GM23248 (cell line): ENCODE results near the gene FAT1. TPM values are rescaled to one million over a fixed set of nuclear protein-coding genes. Genes with fewer than 3 reads are reported as not detected.

ENCODE experiments used
- DNase-seq: peaks from one replicate; pipeline ENCODE4 v3.0.0-alpha.2; 2015
- H2AFZ ChIP-seq: fragments of 200-600 bp; sonication (generic); 2 replicates; pipeline ENCODE4 v1.6.1; 2016; ENCODE audit warnings: antibody characterized with exemption
- H3F3A ChIP-seq: fragments of 200-600 bp; sonication (generic); 2 replicates; pipeline ENCODE4 v1.6.1; 2016; ENCODE audit warnings: mild to moderate bottlenecking, antibody characterized with exemption, mixed run types; ENCODE audit not compliant: insufficient read depth
- H3K27ac ChIP-seq: fragments of 200-600 bp; sonication (generic); 2 replicates; pipeline ENCODE4 v1.5.1; 2016; ENCODE audit warnings: mild to moderate bottlenecking
- H3K27me3 ChIP-seq: fragments of 200-600 bp; sonication (generic); replicated peaks from 2 replicates; pipeline ENCODE4 v1.6.1; 2016; ENCODE audit warnings: mild to moderate bottlenecking; ENCODE audit not compliant: insufficient read depth
- H3K36me3 ChIP-seq: fragments of 200-600 bp; sonication (generic); 2 replicates; pipeline ENCODE4 v1.6.1; 2016; ENCODE audit warnings: low read depth, mild to moderate bottlenecking
- H3K4me1 ChIP-seq: fragments of 200-600 bp; sonication (generic); 2 replicates; pipeline ENCODE4 v1.6.1; 2016; ENCODE audit warnings: mild to moderate bottlenecking; ENCODE audit not compliant: insufficient read depth
- H3K4me2 ChIP-seq: fragments of 200-600 bp; sonication (generic); one replicate; pipeline ENCODE4 v1.6.1; 2016; ENCODE audit warnings: mild to moderate bottlenecking; ENCODE audit not compliant: unreplicated experiment
- H3K4me3 ChIP-seq: fragments of 200-600 bp; sonication (generic); 2 replicates; pipeline ENCODE4 v1.5.1; 2016; ENCODE audit warnings: mild to moderate bottlenecking
- H3K79me2 ChIP-seq: fragments of 200-600 bp; sonication (generic); 2 replicates; pipeline ENCODE4 v1.6.1; 2016; ENCODE audit warnings: mild to moderate bottlenecking; ENCODE audit not compliant: insufficient read depth
- H3K9ac ChIP-seq: fragments of 200-600 bp; sonication (generic); 2 replicates; pipeline ENCODE4 v1.6.1; 2016; ENCODE audit warnings: mild to moderate bottlenecking
- H3K9me2 ChIP-seq: fragments of 200-600 bp; sonication (generic); 2 replicates; pipeline ENCODE4 v1.6.1; 2016; ENCODE audit warnings: mixed run types, mild to moderate bottlenecking, moderate library complexity; ENCODE audit not compliant: insufficient read depth
- H3K9me3 ChIP-seq: fragments of 200-600 bp; sonication (generic); one replicate; pipeline ENCODE4 v1.6.1; 2017; ENCODE audit warnings: low read depth
- H4K20me1 ChIP-seq: fragments of 200-600 bp; sonication (generic); 2 replicates; pipeline ENCODE4 v1.6.0; 2016; ENCODE audit not compliant: insufficient read depth
- EZH2 ChIP-seq: fragments of 200-600 bp; sonication (generic); IDR thresholded peaks from 2 replicates; pipeline ENCODE4 v1.6.1; 2018; ENCODE audit warnings: antibody characterized with exemption, mild to moderate bottlenecking; ENCODE audit not compliant: insufficient read depth, poor library complexity, severe bottlenecking
- EZH2phosphoT487 ChIP-seq: fragments of 200-600 bp; sonication (generic); IDR thresholded peaks from 2 replicates; pipeline ENCODE4 v1.6.1; 2018; ENCODE audit warnings: antibody characterized with exemption, moderate library complexity, mild to moderate bottlenecking, low read depth; ENCODE audit not compliant: insufficient read depth
- WGBS, 2 experiments: methylation state at CpG; one replicate each; pipeline ENCODE4 v1.1.6; 2015 to 2017; ENCODE audit warnings: low lambda C conversion rate in 2 of 2, low coverage in 1 of 2; ENCODE audit errors: missing lambda C conversion rate in 2 of 2; 5-methylcytosine and 5-hydroxymethylcytosine counted together
- in situ Hi-C: fragments of 300-500 bp; cut with MboI; formaldehyde crosslinking; loops from 2 replicates; pipeline ENCODE4 v1.15.0; 2020
- polyA plus RNA-seq: library from polyadenylated mRNA; unstranded; fragments of >200 nt; fragmentation: Nextera tagmentation; extraction: Ambion mirVana; gene quantifications from 2 replicates; pipeline ENCODE4 v1.2.1, GENCODE V29; 2016
- total RNA-seq: library from RNA; depleted of rRNA; stranded (reverse); fragments of >200 nt; shearing (Covaris generic); gene quantifications from 2 replicates; pipeline ENCODE4 v1.2.3, GENCODE V29; 2014

Gene FAT1
- total and polyA plus RNA-seq, 2 experiments from 2014 or later = 53.3 to 250 TPM

GRCh38 chr4:186602978-186603377 is 120.7 kb downstream of the FAT1 start:
- Histone ChIP-seq H3K27me3 (no peaks in the 10 kb centered on the region), H3K9me2 (no peaks in the 10 kb centered on the region), H2AFZ (no peak overlapping the region), H3K9me3 (no peaks in the 10 kb centered on the region), H4K20me1 (no peaks in the 10 kb centered on the region), H3K4me2 (no peak overlapping the region), H3F3A (peaks cover 4% of the 10 kb centered on the region; the same call in 1 of the 2 replicates), H3K36me3 (peaks cover 63% of the 10 kb centered on the region), H3K27ac (no peak overlapping the region), H3K79me2 (0 out of 2 replicates have a peak, but pooled peaks cover 2% of the 10 kb centered on the region), H3K4me1 (no peaks in the 10 kb centered on the region), H3K4me3 (no peak overlapping the region), H3K9ac (no peak overlapping the region)
- DNase-seq = no peak
- WGBS, 2 experiments = 88 to 91% methylated on average over 9 of the region's 9 CpGs
- TF ChIP-seq EZH2phosphoT487 (no peak), EZH2 (no peak)
- in situ Hi-C loops = no loop called here

GRCh38 chr4:186599483-186599882 is 124.2 kb downstream of the FAT1 start:
- Histone ChIP-seq H3K79me2 (0 out of 2 replicates have a peak, but pooled peaks cover 9% of the 10 kb centered on the region), H3K9me2 (no peaks in the 10 kb centered on the region), H4K20me1 (no peaks in the 10 kb centered on the region), H3K4me2 (no peak overlapping the region), H3K27ac (no peak overlapping the region), H3K4me1 (no peaks in the 10 kb centered on the region), H3K4me3 (no peak overlapping the region), H3K36me3 (peaks cover 75% of the 10 kb centered on the region), H3K9ac (no peak overlapping the region), H3K27me3 (no peaks in the 10 kb centered on the region), H3F3A (peaks cover 4% of the 10 kb centered on the region; the same call in 1 of the 2 replicates), H2AFZ (no peak overlapping the region), H3K9me3 (no peaks in the 10 kb centered on the region)
- DNase-seq = no peak
- 88 to 89% methylated on average over 10 of the region's 10 CpGs for WGBS, 2 experiments
- in situ Hi-C loops = no loop called here
- TF ChIP-seq EZH2 (no peak), EZH2phosphoT487 (no peak)

GRCh38 chr4:186598686-186599085 is 125.0 kb downstream of the FAT1 start:
- 97 to 99% methylated on average over 7 of the region's 7 CpGs for WGBS, 2 experiments
- no peak overlapping the region for H3K4me2 ChIP-seq
- no peaks in the 10 kb centered on the region for H3K4me1 ChIP-seq
- no peak overlapping the region for H2AFZ ChIP-seq
- TF ChIP-seq EZH2phosphoT487 (no peak), EZH2 (no peak)
- H3K79me2 ChIP-seq = 0 out of 2 replicates have a peak, but pooled peaks cover 9% of the 10 kb centered on the region
- no peak overlapping the region for H3K4me3 ChIP-seq
- no peaks in the 10 kb centered on the region for H3K9me3 ChIP-seq
- peaks cover 4% of the 10 kb centered on the region; the same call in 1 of the 2 replicates for H3F3A ChIP-seq
- in situ Hi-C loops = no loop called here
- no peaks in the 10 kb centered on the region for H4K20me1 ChIP-seq
- no peaks in the 10 kb centered on the region for H3K27me3 ChIP-seq
- no peaks in the 10 kb centered on the region for H3K9me2 ChIP-seq
- H3K9ac ChIP-seq = no peak overlapping the region
- no peak overlapping the region for H3K27ac ChIP-seq
- no peak for DNase-seq
- H3K36me3 ChIP-seq = peaks cover 69% of the 10 kb centered on the region

- H3K79me2 ChIP-seq = 0 out of 2 replicates have a peak, but pooled peaks cover 9% of the 10 kb centered on the region
- no peaks in the 10 kb centered on the region for H3K9me2 ChIP-seq
- H3K4me3 ChIP-seq = no peak overlapping the region
- H3F3A ChIP-seq = peaks cover 4% of the 10 kb centered on the region; the same call in 1 of the 2 replicates
- no peak overlapping the region for H3K27ac ChIP-seq
- no peaks in the 10 kb centered on the region for H3K9me3 ChIP-seq
- no peak overlapping the region for H3K9ac ChIP-seq
- H3K4me2 ChIP-seq = no peak overlapping the region
- no peak for DNase-seq
- no peaks in the 10 kb centered on the region for H3K4me1 ChIP-seq
- H3K27me3 ChIP-seq = no peaks in the 10 kb centered on the region
- peaks cover 64% of the 10 kb centered on the region for H3K36me3 ChIP-seq
- no peak for TF ChIP-seq EZH2phosphoT487
- TF ChIP-seq EZH2 = no peak
- in situ Hi-C loops = no loop called here
- 97 to 99% methylated on average over 23 of the region's 23 CpGs for WGBS, 2 experiments
- no peaks in the 10 kb centered on the region for H4K20me1 ChIP-seq
- H2AFZ ChIP-seq = no peak overlapping the region
These were observed 126.7 kb downstream of the FAT1 start for GRCh38 chr4:186596850-186597390.
